ENCODE results near the gene UBXN4.
"Not testable (repeated sequence)": the region's sequence is repeated elsewhere in the genome, so short reads cannot be mapped to it uniquely, and the experiment has no call there.

The UBXN4 gene

GRCh38 chr2:135762530-135762929 is 20.9 kb downstream of the UBXN4 start:
- no peak for DNase-seq (ENCODE audit: low spot score)

DNA sequence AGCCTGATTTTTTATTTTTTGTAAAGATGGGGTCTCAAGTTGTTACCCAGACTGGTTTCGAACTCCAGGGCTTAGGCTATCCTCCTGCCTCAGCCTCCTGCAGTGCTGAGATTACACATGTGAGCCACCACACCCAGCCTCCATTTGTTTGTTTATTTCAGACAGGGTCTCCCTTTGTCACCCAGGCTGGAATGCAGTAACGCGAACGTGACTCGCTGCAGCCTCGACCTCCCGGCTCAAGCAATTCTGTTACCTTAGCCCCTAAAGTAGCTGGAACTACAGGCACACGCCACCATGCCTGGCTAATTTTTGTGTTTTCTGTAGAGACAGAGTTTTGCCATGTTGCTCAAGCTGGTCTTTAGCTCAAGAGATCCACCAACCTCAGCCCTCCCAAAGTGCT is 27.2 kb downstream of the UBXN4 start:
- no peak for DNase-seq (ENCODE audit: low spot score)

- DNase-seq (ENCODE audit: low spot score), result no peak
Measured at GRCh38 chr2:135773319-135773718, 31.7 kb downstream of the UBXN4 start.

- DNase-seq (ENCODE audit: low spot score), result no peak
Measured at GRCh38 chr2:135773917-135774316, 32.3 kb downstream of the UBXN4 start.

GRCh38 chr2:135775420-135775819 is 33.8 kb downstream of the UBXN4 start:
- no peak for DNase-seq (ENCODE audit: low spot score)

GRCh38 chr2:135776367-135776766 is 34.7 kb downstream of the UBXN4 start:
- DNase-seq (ENCODE audit: low spot score), result no peak

DNA sequence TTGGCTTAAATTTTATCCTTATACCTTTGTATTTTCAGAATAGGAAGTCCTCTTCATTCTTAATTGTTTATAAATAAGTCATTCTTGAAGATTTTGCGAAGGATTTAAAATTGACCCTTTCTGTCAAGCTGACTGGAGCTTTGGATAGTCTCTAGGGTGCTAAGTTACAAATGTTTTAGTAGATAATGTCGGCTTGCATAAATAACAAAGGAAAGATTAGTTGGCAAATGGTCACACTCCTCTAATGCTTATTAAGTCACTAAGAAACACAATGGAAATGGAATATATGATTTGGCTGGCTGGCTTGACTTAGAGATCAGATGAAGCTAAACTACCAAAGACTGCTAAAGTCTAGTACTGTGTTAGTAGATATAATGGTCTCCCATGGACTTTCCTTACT is 40.6 kb downstream of the UBXN4 start:
- no peak for DNase-seq (ENCODE audit: low spot score)

DNA sequence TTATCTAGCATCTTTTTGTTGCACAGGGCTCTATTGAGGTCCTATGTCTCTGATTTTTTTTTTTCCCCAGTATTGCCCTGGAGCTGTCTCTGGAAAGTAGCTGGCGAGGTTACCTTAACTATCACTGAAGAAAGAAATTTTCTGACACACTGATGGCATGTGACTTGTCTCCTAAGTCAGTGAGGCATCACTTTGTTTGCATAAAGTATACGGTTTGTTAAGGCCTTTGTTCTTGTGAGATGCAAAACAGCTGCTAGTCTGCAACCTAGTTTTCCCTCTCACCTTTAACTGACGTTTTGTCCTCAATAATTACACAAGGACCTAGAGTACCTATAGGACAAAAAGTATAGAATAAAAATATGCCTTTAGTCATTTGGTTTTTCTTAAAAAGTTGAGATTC is 41.8 kb downstream of the UBXN4 start:
- DNase-seq (ENCODE audit: low spot score), result no peak

DNA sequence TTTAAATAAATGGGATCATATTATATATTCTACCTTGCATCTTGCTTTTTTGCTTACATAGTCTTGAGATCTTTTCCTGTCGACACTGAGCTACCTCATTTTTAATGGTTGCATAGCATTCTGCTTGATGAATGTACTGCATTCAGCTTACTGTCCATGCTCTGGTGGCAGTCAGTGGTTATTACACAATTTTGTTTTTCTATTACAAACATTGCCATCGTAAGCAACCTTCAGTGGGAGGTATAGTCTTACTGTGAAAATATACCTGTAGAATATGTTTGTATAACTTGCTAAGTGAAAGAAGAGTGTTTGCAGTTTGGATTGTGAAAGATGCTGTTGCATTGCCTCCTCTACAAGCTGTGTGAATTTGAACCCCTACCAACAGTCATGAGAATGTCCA is 43.4 kb downstream of the UBXN4 start:
- DNase-seq (ENCODE audit: low spot score), result no peak

DNA sequence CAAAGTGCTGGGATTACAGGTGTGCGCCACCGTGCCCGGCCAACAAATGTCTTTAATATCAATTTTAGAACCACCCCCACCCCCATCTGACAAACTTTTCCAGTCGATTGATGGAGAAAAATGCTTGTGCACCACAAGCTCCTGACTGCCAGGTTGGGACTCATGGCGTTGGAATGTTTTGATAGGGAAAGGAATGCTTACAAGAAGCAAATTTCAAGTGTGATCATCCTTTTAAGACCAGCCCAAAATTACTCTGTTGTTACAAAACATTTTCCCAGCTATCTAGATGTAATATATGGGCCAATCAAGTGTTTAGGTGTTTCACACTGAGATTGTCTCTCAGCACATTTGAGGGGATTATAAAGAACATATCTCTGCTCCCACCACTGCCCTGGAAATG is 45.2 kb downstream of the UBXN4 start:
- peak; percentile 67 for DNase-seq (ENCODE audit: low spot score)

GRCh38 chr2:135790423-135790822 is 48.8 kb downstream of the UBXN4 start:
- DNase-seq (ENCODE audit: low spot score), result no peak

GRCh38 chr2:135791418-135792190 is 49.9 kb downstream of the UBXN4 start:
- DNase-seq (ENCODE audit: low spot score), result no peak

- DNase-seq (ENCODE audit: low spot score), result no peak
Measured at GRCh38 chr2:135792401-135793150, 50.9 kb downstream of the UBXN4 start.

DNA sequence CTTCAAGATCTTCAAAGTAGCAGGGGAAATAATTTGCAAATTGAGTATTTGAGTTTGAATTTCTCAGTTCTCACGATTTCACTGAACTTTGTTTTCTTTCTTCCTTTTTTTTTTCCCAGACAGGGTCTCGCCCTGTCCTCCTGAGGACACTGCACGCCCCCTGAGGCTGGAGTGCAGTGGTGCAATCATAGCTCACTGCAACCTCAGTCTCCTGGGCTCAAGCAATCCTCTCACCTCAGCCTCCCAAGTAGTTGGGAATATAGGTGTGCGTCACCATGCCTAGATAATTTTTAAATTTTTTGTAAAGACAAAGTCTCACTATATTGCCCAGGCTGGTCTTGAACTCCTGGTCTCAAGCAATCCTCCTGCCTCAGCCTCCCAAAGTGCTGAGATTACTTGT is 54.0 kb downstream of the UBXN4 start:
- not testable (repeated sequence) for DNase-seq (ENCODE audit: low spot score)

DNA sequence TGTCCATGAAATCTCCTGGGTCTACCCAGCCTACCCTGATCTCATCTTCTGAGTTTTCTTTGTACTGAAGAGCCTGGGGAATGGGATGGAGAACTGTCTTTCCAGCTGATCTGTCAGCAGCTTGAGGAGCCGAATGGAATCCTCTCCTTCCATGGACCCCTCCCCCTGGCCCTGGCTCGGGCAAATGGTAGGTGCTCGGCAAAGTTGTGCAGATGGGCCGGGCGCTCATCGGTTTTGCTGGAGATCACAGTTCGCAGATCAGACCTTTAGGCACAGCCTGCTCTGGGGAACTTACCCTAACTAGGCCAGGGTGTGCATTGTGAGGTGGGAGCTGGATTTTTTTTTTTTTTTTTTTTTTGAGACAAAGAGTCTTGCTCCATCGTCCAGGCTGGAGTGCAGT is 55.0 kb downstream of the UBXN4 start:
- no peak for DNase-seq (ENCODE audit: low spot score)

DNA sequence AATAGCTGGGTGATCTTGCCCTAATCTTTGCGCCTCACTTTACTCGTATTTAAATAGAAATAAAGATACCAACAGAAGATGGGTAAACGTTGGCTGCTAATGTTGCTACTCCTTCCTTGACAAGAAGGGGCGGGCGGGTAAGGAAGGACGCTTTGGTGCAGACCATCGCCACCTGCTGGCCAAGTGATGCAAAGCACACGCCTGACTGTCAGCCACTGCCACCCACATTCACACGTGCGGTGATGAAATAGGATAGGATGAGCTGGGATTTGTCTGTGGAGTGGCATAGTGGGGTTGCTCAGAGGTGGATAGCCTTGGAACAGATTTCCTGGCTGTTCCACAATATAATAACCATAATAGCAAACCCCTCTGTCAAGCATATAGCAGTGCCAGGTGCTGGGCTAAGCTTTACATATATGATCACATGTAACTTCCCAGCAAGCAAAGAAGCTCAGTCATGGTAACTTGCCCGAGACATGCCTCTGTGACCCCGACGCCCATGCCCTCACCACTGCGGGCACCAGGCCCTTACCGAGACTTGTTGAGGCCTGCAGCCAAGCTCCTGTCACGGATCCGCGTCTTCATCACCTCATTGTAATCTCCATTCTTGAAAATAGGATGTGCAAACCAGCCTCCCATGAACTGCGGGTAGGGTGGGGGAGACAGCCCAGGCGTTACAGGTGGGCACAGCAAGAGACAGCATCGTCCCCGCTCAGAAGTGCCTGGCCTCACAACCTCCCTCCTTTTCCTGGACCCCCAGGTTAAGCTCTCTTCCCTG is 56.0 kb downstream of the UBXN4 start:
- DNase-seq (ENCODE audit: low spot score), result peak; percentile 91

DNA sequence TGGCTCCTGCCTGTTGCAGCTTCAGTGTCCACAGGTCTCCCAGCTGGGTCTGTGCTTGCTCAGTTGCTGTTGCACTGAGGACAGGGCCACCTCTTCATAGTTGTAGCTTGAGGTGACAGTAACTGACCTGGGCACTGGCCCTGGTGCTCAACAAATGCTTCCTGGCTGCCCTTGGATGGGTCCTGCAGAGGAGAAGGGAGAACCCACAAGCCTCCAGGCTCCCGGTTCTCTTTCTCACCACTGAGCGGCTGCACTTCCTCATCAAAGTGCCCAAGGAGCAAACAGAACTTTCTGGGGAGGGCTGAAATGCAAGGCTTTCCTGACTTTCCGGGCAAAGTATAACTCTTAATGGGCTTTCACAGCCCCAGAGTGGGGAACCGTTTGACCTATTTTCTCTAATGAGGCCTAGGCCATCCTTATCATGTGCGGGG is 56.6 kb downstream of the UBXN4 start:
- no peak for DNase-seq (ENCODE audit: low spot score)

GRCh38 chr2:135798762-135799161 is 57.1 kb downstream of the UBXN4 start:
- peak; percentile 31 for DNase-seq (ENCODE audit: low spot score)

- no peak for DNase-seq (ENCODE audit: low spot score)
Measured at GRCh38 chr2:135799738-135800137, 58.1 kb downstream of the UBXN4 start.

DNA sequence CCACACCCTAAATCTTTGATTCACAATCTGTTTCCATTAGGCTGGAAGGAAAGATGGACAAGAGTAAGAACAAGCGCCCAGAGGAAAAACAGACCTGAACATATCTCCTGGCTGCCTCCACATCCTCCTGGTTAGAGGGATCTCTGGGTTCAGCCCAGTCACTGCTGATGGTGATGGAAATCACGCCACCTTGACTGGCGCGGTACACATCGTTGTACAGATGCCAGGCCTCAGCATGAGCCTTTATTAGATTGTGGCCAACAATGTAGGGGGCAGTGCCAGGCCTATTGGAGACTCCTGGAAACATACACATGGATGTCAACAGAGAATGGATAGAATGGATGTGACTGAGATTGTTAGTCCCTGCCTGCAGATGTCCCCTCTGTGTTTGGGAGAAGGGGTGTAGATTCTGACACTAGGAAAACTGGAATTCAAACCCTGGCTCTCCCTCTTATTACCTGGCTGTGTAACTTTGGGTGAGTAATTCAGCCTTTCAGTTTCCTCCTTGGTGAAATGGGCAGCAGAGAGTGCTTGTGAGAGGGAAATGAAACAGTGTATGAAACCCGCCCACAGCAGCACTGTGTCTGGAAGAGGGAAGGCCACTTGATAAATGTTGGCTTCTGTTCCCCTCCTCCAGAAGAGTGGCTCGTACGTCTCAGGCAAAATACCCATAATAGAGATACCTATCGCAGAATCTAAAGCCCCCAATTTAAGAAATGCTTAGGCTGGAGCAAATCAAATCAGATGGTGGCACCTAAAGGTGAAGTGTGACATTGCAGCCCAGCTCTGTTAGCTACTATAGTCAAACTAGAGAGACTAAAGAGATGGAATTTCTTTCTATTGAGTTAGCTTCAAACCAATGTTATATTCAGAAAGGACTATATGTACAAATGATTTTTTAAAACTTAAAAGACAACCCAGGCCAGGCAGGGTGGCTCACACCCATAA is 59.1 kb downstream of the UBXN4 start:
- no peak for DNase-seq (ENCODE audit: low spot score)

GRCh38 chr2:135802350-135802749 is 60.7 kb downstream of the UBXN4 start:
- DNase-seq (ENCODE audit: low spot score), result no peak

DNA sequence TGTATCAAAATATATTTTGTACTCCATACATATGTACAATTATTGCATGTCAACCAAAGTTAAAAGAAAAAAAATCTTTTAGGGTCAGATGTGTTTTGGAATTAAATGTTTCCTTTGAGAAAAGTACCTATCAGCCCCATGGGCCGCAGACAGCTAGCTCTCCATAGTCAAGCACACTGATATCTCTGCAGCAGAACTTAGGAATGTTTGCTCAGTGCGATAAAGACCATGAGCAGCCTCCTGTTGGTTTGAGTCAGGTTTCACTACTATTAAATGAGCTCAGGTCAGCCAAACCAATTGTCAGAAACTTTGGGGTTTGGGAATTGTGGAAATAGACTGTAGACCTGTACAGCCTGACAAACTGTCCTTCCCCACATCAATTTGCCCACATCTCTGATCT is 61.6 kb downstream of the UBXN4 start:
- no peak for DNase-seq (ENCODE audit: low spot score)

Measured in GM03348 (cell line).